Smooth muscle cell (in vitro differentiated cells): ENCODE results near the gene MAN1A1. TPM values are rescaled to one million over a fixed set of nuclear protein-coding genes. Genes with fewer than 3 reads are reported as not detected.

ENCODE experiments used
- DNase-seq: peaks from one replicate; lab custom pipeline; 2025; ENCODE audit not compliant: unreplicated experiment; lab: John Stamatoyannopoulos, UW
- H2AFZ ChIP-seq: fragments of 200-600 bp; sonication (generic); 2 replicates; pipeline ENCODE4 v1.6.0; 2016; ENCODE audit warnings: antibody characterized with exemption, low read depth, mild to moderate bottlenecking
- H3F3A ChIP-seq: fragments of 200-600 bp; sonication (generic); 2 replicates; pipeline ENCODE4 v1.6.0; 2017; ENCODE audit warnings: antibody characterized with exemption, low read depth
- H3K27ac ChIP-seq: fragments of 200-600 bp; sonication (generic); 2 replicates; pipeline ENCODE4 v1.5.1; 2016; ENCODE audit warnings: low read depth, mild to moderate bottlenecking
- H3K27me3 ChIP-seq: fragments of 200-600 bp; sonication (generic); 2 replicates; pipeline ENCODE4 v1.6.1; 2016; ENCODE audit warnings: low read depth, mild to moderate bottlenecking
- H3K36me3 ChIP-seq: fragments of 200-600 bp; sonication (generic); 2 replicates; pipeline ENCODE4 v1.5.1; 2016; ENCODE audit warnings: low read depth
- H3K4me1 ChIP-seq: fragments of 200-600 bp; sonication (generic); 2 replicates; pipeline ENCODE4 v1.5.1; 2016; ENCODE audit warnings: low read depth
- H3K4me2 ChIP-seq: fragments of 200-600 bp; sonication (generic); 2 replicates; pipeline ENCODE4 v1.6.0; 2016; ENCODE audit warnings: mild to moderate bottlenecking
- H3K4me3 ChIP-seq: fragments of 200-600 bp; sonication (generic); 2 replicates; pipeline ENCODE4 v1.5.1; 2016; ENCODE audit warnings: mild to moderate bottlenecking
- H3K79me2 ChIP-seq: fragments of 200-600 bp; sonication (generic); 2 replicates; pipeline ENCODE4 v1.6.0; 2016; ENCODE audit warnings: low read depth, mild to moderate bottlenecking
- H3K9ac ChIP-seq: fragments of 200-600 bp; sonication (generic); 2 replicates; pipeline ENCODE4 v1.6.0; 2016; ENCODE audit warnings: low read depth
- H3K9me3 ChIP-seq: fragments of 200-600 bp; sonication (generic); replicated peaks from 2 replicates; pipeline ENCODE4 v1.5.1; 2016; ENCODE audit warnings: low read depth
- H4K20me1 ChIP-seq: fragments of 200-600 bp; sonication (generic); 2 replicates; pipeline ENCODE4 v1.6.0; 2016; ENCODE audit warnings: low read depth
- WGBS: methylation state at CpG from one replicate; pipeline ENCODE4 v1.1.7; 2016; ENCODE audit warnings: low lambda C conversion rate; 5-methylcytosine and 5-hydroxymethylcytosine counted together
- polyA plus RNA-seq: library from polyadenylated mRNA; unstranded; fragments of >200 nt; fragmentation: Nextera tagmentation; extraction: Ambion mirVana; gene quantifications from 2 replicates; pipeline ENCODE4 v1.2.1, GENCODE V29; 2016
- total RNA-seq: library from RNA; depleted of rRNA; stranded (reverse); fragments of >200 nt; gene quantifications from 2 replicates; pipeline ENCODE4 v1.2.3, GENCODE V29; 2014
- TF ChIP-seq, protein P1 (sequence below): fragments of 200-600 bp; sonication (generic); IDR thresholded peaks from 2 replicates; pipeline ENCODE4 v1.5.1; 2017; ENCODE audit warnings: borderline replicate concordance, mild to moderate bottlenecking, antibody characterized with exemption; ENCODE audit not compliant: insufficient read depth, poor library complexity, severe bottlenecking

Gene MAN1A1
- total and polyA plus RNA-seq, 2 experiments from 2014 or later: 57.1 to 127 TPM

DNA sequence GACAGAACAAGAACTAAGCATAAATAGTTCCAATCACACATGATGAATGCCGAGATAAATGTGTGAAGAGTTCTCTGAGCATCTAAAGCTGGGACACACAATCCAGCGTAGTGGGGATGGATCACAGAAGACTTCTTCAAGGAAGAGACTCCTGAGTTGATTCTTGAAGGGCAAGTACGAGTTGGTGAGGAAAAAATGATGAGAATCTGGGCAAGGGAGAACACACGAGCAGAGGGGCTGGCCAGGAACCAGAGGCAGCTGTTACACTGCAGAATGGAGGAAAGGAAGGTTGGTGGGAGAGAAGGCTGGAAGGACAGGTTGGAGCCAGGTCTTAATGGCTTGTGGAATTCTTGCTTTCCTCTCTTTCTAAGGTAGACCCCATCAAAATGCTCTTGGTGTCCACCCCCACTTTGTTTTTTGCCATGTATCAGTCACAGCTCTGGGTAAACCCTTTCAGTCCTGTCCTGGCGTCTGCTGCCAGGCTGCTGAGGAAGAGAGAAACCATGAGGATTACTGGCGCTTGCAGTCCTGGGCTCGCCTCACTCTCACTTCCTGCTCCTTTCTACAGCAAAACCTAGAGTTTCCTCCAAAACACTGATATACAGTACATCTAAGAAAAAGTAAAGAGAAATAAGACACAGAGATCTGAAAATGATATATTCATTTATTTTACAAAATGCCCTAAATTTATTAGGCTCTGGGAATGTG lies 143.5 kb downstream of the MAN1A1 start:
- H3K27me3 ChIP-seq: no peaks in the 10 kb centered on the region
- no peak overlapping the region for H3K27ac ChIP-seq
- no peaks in the 10 kb centered on the region for H3K36me3 ChIP-seq
- H2AFZ ChIP-seq: no peak overlapping the region
- H3K9me3 ChIP-seq: no peaks in the 10 kb centered on the region
- TF ChIP-seq, protein P1, sequence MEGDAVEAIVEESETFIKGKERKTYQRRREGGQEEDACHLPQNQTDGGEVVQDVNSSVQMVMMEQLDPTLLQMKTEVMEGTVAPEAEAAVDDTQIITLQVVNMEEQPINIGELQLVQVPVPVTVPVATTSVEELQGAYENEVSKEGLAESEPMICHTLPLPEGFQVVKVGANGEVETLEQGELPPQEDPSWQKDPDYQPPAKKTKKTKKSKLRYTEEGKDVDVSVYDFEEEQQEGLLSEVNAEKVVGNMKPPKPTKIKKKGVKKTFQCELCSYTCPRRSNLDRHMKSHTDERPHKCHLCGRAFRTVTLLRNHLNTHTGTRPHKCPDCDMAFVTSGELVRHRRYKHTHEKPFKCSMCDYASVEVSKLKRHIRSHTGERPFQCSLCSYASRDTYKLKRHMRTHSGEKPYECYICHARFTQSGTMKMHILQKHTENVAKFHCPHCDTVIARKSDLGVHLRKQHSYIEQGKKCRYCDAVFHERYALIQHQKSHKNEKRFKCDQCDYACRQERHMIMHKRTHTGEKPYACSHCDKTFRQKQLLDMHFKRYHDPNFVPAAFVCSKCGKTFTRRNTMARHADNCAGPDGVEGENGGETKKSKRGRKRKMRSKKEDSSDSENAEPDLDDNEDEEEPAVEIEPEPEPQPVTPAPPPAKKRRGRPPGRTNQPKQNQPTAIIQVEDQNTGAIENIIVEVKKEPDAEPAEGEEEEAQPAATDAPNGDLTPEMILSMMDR: no peak
- H3K4me2 ChIP-seq: no peak overlapping the region
- no peaks in the 10 kb centered on the region for H3K4me1 ChIP-seq
- H3K4me3 ChIP-seq: no peak overlapping the region
- H3F3A ChIP-seq: no peaks in the 10 kb centered on the region
- no peaks in the 10 kb centered on the region for H4K20me1 ChIP-seq
- no peak overlapping the region for H3K9ac ChIP-seq
- DNase-seq: no peak
- WGBS: 77% methylated on average over 7 of the region's 7 CpGs
- H3K79me2 ChIP-seq: no peaks in the 10 kb centered on the region

DNA sequence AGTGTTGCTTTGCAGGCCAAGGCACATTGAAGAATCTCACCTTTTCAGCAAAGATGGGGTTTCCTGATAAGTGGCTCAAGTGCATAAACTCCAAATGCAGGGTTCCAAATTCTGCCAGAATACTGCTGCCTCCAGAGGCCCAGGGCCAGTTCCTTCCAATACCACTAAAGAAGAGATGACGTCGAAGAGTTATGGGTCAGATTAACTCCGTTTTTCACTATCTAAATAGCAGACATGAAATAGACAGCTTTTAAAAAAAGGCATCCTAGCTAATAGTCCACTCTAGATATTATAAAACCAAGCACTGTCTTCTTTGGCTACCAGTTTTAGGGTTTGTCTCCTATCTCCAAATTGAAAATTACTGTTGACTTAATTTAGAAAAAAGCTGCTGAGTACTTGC lies 144.8 kb downstream of the MAN1A1 start:
- Histone ChIP-seq H3F3A (no peaks in the 10 kb centered on the region), H3K9me3 (no peaks in the 10 kb centered on the region), H3K79me2 (no peaks in the 10 kb centered on the region), H3K27ac (no peak overlapping the region), H3K4me1 (no peaks in the 10 kb centered on the region), H2AFZ (no peak overlapping the region), H3K36me3 (no peaks in the 10 kb centered on the region), H4K20me1 (no peaks in the 10 kb centered on the region), H3K9ac (no peak overlapping the region), H3K27me3 (no peaks in the 10 kb centered on the region), H3K4me3 (no peak overlapping the region), H3K4me2 (no peak overlapping the region)
- DNase-seq: no peak
- WGBS: 71% methylated on average over 3 of the region's 3 CpGs
- TF ChIP-seq, protein P1: no peak

DNA sequence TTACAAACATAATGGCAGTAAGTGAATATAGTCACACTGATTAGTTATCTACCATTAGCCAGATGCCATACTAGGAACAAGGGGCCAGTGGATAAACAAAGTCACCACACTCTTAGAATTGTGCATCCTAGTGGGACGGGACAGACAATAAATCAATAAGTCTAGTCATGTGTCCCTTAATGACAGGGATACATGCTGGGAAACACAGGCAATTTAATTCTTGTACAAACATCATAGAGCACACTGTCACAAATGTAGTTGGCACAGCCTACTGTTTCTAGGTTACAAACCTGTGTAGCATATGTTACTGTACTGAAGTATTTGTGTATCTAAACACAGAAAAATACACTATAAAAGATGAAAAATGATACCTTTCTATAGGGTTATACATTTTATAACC lies 148.1 kb downstream of the MAN1A1 start:
- no peak overlapping the region for H3K9ac ChIP-seq
- no peak for DNase-seq
- H3K79me2 ChIP-seq: no peaks in the 10 kb centered on the region
- TF ChIP-seq, protein P1: no peak
- H2AFZ ChIP-seq: no peak overlapping the region
- no peak overlapping the region for H3K4me3 ChIP-seq
- no peaks in the 10 kb centered on the region for H3K27me3 ChIP-seq
- WGBS: 92% methylated on average over 1 of the region's 1 CpG
- no peak overlapping the region for H3K4me2 ChIP-seq
- no peaks in the 10 kb centered on the region for H3K4me1 ChIP-seq
- no peaks in the 10 kb centered on the region for H3K9me3 ChIP-seq
- H3K36me3 ChIP-seq: no peaks in the 10 kb centered on the region
- no peak overlapping the region for H3K27ac ChIP-seq
- peaks cover 7% of the 10 kb centered on the region for H3F3A ChIP-seq
- H4K20me1 ChIP-seq: no peaks in the 10 kb centered on the region

DNA sequence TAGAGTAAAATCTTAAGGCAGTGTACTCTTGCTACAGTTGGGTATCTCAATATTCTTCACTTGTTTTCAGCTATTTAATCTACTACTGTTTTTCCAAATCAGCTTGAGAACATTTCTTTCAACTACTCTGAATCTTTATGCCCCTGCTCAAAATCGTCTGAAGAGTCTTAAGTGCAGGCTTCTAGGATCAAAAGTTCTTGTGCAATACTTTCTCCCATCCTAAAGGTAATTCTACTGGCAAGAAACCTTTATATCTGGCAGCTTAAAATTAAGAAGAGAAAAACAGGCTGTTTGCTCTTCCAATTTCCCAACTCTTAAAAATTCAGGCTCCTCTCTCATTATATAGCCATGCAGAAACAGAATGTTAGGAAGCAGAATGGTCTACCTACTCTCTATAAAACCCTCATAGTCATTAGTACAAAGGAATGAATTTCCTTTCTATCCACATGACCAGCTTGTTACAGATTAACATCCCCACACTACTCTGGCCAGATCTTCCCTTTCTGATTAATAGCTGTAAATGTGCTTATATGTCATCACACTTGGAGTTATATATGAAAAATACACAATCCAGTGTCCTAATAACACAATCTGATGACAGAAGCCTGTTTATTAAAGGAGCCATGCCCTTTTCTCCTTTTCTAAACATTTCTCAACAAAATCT lies 148.9 kb downstream of the MAN1A1 start:
- Histone ChIP-seq H3K27me3 (no peaks in the 10 kb centered on the region), H3K9me3 (no peaks in the 10 kb centered on the region), H3K4me2 (no peak overlapping the region), H2AFZ (no peak overlapping the region), H3K79me2 (no peaks in the 10 kb centered on the region), H3K4me1 (no peaks in the 10 kb centered on the region), H4K20me1 (no peaks in the 10 kb centered on the region), H3K27ac (no peak overlapping the region), H3K36me3 (no peaks in the 10 kb centered on the region), H3K4me3 (no peak overlapping the region), H3F3A (peaks cover 7% of the 10 kb centered on the region), H3K9ac (no peak overlapping the region)
- WGBS: 76% methylated on average over 1 of the region's 1 CpG
- DNase-seq: no peak
- TF ChIP-seq, protein P1: no peak
